ENCODE results near the gene MYH7. TPM values are rescaled to one million over a fixed set of nuclear protein-coding genes. Genes with fewer than 3 reads are reported as not detected.
"Not testable (repeated sequence)": the region's sequence is repeated elsewhere in the genome, so short reads cannot be mapped to it uniquely, and the experiment has no call there.

Gene MYH7
- polyA plus RNA-seq, 1 experiment = not detected

GRCh38 chr14:23418021-23418420 lies 17.4 kb downstream of the MYH7 start:
- Histone ChIP-seq H3K9me3 (ENCODE audit: control insufficient read depth, insufficient read depth, low read length) (no peaks in the 10 kb centered on the region; the same call in 1 of the 2 replicates), H3K4me3 (ENCODE audit: low read depth, low read length) (no peak overlapping the region), H3K27ac (ENCODE audit: low read depth, low read length) (no peak overlapping the region), H3K27me3 (ENCODE audit: control insufficient read depth, insufficient read depth, low read length) (peaks cover 16% of the 10 kb centered on the region)
- CTCF ChIA-PET = no interaction called here
- POLR2A ChIA-PET = interaction anchor here (1.1 kb wide), 1 partner anchor 24 kb away, joined by 3 read pairs; no protein-coding TSS in a partner anchor
- TF ChIP-seq, protein P1, sequence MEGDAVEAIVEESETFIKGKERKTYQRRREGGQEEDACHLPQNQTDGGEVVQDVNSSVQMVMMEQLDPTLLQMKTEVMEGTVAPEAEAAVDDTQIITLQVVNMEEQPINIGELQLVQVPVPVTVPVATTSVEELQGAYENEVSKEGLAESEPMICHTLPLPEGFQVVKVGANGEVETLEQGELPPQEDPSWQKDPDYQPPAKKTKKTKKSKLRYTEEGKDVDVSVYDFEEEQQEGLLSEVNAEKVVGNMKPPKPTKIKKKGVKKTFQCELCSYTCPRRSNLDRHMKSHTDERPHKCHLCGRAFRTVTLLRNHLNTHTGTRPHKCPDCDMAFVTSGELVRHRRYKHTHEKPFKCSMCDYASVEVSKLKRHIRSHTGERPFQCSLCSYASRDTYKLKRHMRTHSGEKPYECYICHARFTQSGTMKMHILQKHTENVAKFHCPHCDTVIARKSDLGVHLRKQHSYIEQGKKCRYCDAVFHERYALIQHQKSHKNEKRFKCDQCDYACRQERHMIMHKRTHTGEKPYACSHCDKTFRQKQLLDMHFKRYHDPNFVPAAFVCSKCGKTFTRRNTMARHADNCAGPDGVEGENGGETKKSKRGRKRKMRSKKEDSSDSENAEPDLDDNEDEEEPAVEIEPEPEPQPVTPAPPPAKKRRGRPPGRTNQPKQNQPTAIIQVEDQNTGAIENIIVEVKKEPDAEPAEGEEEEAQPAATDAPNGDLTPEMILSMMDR (IDR thresholded peaks at IDR 0.05; ENCODE audit: low read depth, low read length) = no peak
- DNase-seq (ENCODE audit: low read depth, low spot score) = no peak

DNA sequence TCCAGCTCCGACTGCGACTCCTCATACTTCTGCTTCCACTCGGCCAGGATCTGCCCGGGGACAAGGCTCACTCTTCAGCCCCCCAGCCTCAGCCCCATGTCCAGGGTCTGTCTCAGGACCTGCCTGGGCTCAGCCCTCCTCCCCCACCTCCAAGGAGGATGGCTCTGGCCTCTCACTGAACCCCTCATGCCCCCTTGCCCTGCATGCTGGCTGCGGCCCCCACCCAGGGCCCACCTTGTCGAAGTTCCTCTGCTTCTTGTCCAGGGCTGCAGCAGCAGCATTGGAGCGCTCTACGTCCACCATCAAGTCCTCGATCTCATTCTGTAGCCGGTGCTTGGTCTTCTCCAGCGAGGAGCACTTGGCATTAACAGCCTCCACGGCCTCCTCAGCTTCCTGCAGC lies 18.2 kb downstream of the MYH7 start:
- H3K4me3 ChIP-seq (ENCODE audit: low read depth, low read length); H3K9me3 ChIP-seq (ENCODE audit: control insufficient read depth, insufficient read depth, low read length); H3K27ac ChIP-seq (ENCODE audit: low read depth, low read length); DNase-seq (ENCODE audit: low read depth, low spot score): not testable (repeated sequence)
- peaks cover 19% of the 10 kb centered on the region for H3K27me3 ChIP-seq (ENCODE audit: control insufficient read depth, insufficient read depth, low read length)
- ChIA-PET CTCF (interaction anchor here (1.0 kb wide), 1 partner anchor 37 kb away, joined by 4 read pairs; no protein-coding TSS in a partner anchor), POLR2A (interaction anchor here (1.1 kb wide), 1 partner anchor 24 kb away, joined by 3 read pairs; no protein-coding TSS in a partner anchor)

DNA sequence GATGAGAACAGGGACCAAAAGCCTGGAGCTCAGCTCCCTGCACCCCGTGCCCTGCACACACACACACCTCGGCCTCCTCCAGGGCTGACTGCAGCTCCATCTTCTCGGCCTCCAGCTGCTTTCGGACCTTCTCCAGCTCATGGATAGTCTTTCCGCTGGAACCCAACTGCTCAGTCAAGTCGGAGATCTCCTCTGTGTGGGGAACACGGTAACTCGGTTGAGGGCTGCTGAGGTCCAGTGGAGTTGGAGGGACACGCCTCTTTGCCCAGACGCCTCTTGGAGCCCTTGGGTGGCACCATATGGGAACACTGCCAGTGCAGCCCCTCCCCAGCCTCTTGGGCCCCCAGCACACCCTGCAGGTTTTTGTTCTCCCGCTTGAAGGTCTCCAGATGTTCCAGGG lies 18.7 kb downstream of the MYH7 start:
- DNase-seq (ENCODE audit: low read depth, low spot score) = no peak
- TF ChIP-seq, protein P1 (IDR thresholded peaks at IDR 0.05; ENCODE audit: low read depth, low read length) = no peak
- no peak overlapping the region for H3K27ac ChIP-seq (ENCODE audit: low read depth, low read length)
- ChIA-PET CTCF (interaction anchor here (1.0 kb wide), 1 partner anchor 37 kb away, joined by 4 read pairs; no protein-coding TSS in a partner anchor), POLR2A (no interaction called here)
- H3K27me3 ChIP-seq (ENCODE audit: control insufficient read depth, insufficient read depth, low read length) = peaks cover 18% of the 10 kb centered on the region
- no peaks in the 10 kb centered on the region; the same call in 1 of the 2 replicates for H3K9me3 ChIP-seq (ENCODE audit: control insufficient read depth, insufficient read depth, low read length)
- H3K4me3 ChIP-seq (ENCODE audit: low read depth, low read length) = no peak overlapping the region

GRCh38 chr14:23415821-23416778 lies 19.4 kb downstream of the MYH7 start:
- peaks cover 16% of the 10 kb centered on the region for H3K27me3 ChIP-seq (ENCODE audit: control insufficient read depth, insufficient read depth, low read length)
- no peaks in the 10 kb centered on the region; the same call in 1 of the 2 replicates for H3K9me3 ChIP-seq (ENCODE audit: control insufficient read depth, insufficient read depth, low read length)
- TF ChIP-seq, protein P1 (IDR thresholded peaks at IDR 0.05; ENCODE audit: low read depth, low read length) = no peak
- no peak overlapping the region for H3K4me3 ChIP-seq (ENCODE audit: low read depth, low read length)
- CTCF ChIA-PET = interaction anchor here (1.0 kb wide), 1 partner anchor 36 kb away, joined by 4 read pairs; no protein-coding TSS in a partner anchor
- POLR2A ChIA-PET = no interaction called here
- DNase-seq (ENCODE audit: low read depth, low spot score) = no peak
- H3K27ac ChIP-seq (ENCODE audit: low read depth, low read length) = no peak overlapping the region

DNA sequence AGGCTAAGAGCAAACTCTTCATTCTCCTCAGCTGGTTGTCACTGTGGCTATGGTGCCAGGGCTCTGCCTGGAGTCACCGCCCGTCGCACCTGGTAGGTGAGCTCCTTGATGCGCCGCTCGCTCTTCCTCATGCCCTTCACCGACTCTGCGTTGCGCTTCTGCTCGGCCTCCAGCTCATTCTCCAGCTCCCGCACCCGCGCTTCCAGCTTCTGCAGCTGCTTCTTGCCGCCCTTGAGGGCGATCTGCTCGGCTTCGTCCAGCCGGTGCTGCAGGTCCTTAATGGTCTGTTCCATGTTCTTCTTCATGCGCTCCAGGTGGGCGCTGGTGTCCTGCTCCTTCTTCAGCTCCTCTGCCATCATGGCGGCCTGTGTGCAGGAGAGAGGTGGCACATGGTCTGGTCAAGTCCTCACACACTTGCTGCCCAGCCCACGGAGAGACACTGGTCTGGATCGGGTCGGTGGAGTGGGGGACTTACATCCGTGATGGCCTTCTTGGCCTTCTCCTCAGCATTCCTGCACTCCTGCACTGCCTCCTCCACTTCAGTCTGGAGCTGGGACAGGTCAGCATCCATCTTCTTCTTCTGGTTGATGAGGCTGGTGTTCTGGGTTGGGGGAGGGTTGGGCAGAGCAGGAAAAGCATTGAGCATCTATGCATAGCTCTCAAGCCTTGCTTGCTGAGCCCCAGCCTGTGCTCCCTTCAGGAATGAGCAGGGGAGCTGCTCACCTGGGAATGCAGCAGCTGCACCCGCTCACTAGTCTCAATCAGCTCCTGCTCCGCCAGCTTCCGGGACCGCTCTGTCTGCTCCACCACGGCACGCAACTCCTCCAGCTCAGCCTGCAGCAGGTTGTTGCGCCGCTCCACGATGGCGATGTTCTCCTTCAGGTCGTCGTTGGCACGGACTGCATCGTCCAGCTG lies 20.3 kb downstream of the MYH7 start:
- no peak for DNase-seq (ENCODE audit: low read depth, low spot score)
- H3K27ac ChIP-seq (ENCODE audit: low read depth, low read length) = no peak overlapping the region
- no peak overlapping the region for H3K4me3 ChIP-seq (ENCODE audit: low read depth, low read length)
- no peaks in the 10 kb centered on the region; the same call in 1 of the 2 replicates for H3K9me3 ChIP-seq (ENCODE audit: control insufficient read depth, insufficient read depth, low read length)
- ChIA-PET CTCF (no interaction called here), POLR2A (no interaction called here)
- TF ChIP-seq, protein P1 (IDR thresholded peaks at IDR 0.05; ENCODE audit: low read depth, low read length) = no peak
- H3K27me3 ChIP-seq (ENCODE audit: control insufficient read depth, insufficient read depth, low read length) = peaks cover 10% of the 10 kb centered on the region

Measured in AG04450 (cell line).